GM18867 (cell line): ENCODE measurements around the gene NCDN.

ENCODE experiments used
- ATAC-seq: cut with Tn5 transposase; IDR thresholded peaks from one replicate; pipeline ENCODE4 v1.9.1; 2021; ENCODE audit warnings: mild to moderate bottlenecking, moderate library complexity; ENCODE audit not compliant: unreplicated experiment

NCDN gene

GRCh38 chr1:35554266-35555211, 3.1 kb upstream of the NCDN start:
- ATAC-seq: no peak

GRCh38 chr1:35555212-35555584, 2.4 kb upstream of the NCDN start:
- ATAC-seq: no peak

GRCh38 chr1:35555601-35556477, 1.8 kb upstream of the NCDN start:
- no peak for ATAC-seq

- ATAC-seq: peak; percentile 34
Measured at GRCh38 chr1:35556484-35557117, 998 bp upstream of the NCDN start.

DNA sequence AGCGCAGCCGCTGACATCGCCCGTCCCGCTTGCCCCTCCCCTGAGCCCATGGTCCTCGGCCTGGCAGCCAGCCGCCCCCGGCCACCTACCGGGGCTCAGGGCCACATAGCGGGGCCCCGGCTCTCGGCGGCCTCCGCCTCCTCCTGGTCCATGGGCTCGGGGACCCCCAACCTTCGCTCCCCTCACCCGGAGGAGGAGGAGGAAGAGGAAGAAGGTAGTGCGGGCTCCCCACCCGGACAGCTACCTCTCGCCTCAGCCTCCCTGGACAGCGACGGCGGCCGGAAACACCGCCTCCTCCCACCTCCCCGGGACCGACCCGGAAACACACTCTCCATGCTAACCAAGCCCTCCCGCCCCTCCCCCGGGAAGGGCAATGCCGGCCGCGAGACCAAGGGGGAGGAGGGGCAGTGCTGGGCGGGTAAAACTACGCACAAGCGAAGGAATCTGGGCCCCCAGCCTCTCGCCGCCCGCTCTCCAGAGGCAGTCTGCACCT, 435 bp upstream of the NCDN start, which contains the start of gene KIAA0319L:
TSS of gene KIAA0319L (minus strand) at position 286 of the 493 bp plus-strand sequence. CDS start 2,912 bp downstream, outside the sequence.
- ATAC-seq: peak; percentile 71

GRCh38 chr1:35558374-35559316, 1.0 kb downstream of the NCDN start:
- ATAC-seq: no peak

DNA sequence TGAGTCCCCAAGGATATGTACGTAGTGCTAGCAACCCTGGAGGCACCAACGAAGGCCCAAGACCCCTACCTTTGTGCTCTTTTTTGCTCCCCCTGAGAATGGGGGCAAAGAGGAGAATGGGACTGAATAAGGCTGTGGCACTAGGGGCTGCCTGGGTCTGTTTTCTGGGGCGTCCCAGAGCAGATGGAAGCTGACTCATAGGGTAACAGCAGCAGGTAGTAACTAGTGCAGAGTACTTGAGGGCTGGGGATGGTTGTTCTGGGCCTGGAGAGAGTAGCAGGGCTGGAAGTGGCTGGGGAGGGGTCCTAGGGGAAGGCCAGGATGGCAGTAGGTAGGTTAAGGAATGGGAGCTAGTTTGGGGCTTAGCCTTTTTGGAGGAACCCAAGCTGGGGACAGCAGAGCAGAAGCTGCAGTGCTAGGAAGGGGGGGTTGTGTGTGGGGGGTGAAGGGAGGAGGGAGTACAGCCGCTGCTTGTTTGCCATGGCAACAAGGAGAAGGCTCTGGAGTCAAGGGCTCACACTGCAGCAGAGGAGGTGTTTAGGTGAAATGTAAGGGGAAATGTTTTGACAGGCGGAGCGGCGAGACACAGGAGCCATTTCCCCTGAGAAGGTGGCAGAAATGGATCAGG, 1.8 kb downstream of the NCDN start:
- ATAC-seq: no peak

DNA sequence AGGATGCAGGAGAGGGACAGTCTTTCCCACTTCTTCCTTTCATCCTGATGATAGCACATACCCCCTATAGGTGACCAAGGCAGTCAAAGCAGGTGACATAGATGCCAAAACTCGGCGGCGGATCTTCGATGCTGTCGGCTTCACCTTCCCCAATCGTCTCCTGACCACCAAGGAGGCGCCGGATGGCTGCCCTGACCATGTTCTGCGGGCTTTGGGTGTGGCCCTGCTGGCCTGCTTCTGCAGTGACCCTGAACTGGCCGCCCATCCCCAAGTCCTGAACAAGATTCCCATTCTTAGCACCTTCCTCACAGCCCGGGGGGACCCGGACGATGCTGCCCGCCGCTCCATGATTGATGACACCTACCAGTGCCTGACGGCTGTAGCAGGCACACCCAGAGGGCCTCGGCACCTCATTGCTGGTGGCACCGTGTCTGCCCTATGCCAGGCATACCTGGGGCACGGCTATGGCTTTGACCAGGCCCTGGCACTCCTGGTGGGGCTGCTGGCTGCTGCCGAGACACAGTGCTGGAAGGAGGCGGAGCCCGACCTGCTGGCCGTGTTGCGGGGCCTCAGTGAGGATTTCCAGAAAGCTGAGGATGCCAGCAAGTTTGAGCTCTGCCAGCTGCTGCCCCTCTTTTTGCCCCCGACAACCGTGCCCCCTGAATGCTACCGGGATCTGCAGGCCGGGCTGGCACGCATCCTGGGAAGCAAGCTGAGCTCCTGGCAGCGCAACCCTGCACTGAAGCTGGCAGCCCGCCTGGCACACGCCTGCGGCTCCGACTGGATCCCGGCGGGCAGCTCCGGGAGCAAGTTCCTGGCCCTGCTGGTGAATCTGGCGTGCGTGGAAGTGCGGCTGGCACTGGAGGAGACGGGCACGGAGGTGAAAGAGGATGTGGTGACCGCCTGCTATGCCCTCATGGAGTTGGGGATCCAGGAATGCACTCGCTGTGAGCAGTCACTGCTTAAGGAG, 2.9 kb downstream of the NCDN start:
- ATAC-seq: no peak

GRCh38 chr1:35561297-35561971, 3.8 kb downstream of the NCDN start:
- no peak for ATAC-seq

DNA sequence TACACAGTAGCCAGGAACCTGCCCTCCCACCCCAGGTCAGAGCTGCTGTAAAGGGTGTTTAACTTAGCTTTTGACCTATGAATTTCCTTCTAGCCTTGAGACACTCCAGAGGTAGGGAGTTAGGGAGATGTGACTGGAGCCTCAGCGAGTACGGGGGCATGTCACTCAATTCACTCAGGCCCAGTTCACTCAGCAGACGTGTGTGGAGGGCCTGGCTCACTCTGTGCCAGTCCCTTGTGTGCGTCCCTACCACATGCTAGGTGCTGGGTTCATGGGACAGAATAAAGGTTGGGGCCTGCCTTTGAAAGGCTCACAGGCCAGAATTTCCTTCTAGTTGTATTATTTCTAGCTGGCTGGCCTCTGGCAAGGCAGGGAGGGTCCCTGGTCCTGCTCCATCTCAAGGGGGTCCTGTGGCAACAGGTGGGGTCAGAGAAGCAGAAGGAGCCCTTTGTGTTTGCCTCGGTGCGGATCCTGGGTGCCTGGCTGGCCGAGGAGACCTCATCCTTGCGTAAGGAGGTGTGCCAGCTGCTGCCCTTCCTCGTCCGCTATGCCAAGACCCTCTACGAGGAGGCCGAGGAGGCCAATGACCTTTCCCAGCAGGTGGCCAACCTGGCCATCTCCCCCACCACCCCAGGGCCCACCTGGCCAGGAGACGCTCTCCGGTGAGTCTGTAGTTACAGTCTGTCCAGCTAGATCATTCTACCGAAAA, 4.5 kb downstream of the NCDN start:
- ATAC-seq: no peak

- ATAC-seq: no peak
Measured at GRCh38 chr1:35563166-35563565, 5.6 kb downstream of the NCDN start.

DNA sequence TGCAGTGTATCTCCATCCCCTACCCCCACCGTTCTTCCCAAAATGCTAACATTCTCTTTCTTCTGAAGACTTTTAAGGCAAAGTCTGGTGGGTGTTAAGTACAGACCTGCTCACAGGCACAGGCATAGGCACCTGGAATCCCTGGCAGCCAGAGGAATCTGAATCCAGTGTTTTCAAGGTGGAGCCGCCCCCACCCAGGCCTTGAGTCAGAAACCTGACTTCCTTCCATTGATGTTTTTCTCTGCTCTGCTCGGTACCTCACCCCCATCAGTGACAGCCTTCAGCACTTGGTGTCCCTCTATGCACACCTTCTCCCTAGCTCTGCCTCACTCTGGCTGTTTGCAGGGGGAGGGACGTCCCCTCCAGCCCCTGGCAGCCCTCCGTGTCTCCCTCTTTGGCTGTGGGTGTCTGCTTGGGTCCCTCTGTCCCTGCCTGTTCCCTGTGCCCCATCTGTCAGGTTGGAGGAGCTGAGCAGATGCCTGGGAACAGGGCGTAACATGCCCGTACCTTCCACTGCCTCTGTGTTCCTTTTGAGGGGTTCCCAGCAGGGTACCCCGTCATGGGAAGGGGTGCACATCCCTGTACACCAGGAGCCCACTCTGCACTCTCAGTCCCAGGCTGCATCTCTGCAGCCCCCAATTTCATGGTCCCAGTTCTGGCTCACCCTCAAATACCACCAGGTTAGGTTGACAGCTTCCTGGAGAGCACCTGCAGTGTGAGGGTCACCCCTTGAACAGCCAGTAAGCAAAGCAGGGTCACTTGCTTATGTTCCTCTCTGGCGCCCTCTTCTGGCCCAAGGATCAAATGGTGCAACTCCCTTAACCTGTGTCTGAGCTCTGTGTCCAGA, 6.7 kb downstream of the NCDN start:
- peak; percentile 38 for ATAC-seq

DNA sequence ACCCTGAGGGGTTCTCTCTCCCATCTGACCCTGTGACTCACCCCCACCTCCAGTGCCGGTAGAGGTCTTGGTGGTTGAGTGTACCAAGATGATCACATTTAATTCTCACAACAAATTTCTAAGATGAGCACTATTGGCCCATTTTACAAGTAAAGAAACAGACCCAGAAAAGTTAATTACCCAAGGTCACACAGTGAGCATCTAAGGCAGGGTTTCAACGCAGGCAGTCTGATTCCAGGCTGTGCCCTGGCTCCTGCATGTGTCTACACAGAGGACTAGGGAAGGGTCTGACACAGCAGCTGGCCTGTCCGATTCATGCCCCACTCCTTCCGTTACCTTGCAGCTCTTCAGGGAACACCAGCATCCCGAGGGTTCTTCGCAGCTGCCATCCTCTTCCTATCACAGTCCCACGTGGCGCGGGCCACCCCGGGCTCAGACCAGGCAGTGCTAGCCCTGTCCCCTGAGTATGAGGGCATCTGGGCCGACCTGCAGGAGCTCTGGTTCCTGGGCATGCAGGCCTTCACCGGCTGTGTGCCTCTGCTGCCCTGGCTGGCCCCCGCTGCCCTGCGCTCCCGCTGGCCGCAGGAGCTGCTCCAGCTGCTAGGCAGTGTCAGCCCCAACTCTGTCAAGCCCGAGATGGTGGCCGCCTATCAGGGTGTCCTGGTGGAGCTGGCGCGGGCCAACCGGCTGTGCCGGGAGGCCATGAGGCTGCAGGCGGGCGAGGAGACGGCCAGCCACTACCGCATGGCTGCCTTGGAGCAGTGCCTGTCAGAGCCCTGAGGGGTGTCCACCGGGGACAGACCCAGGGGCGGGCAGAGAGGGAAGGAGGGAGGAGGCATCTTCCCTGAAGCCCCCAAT, 7.5 kb downstream of the NCDN start:
- no peak for ATAC-seq

DNA sequence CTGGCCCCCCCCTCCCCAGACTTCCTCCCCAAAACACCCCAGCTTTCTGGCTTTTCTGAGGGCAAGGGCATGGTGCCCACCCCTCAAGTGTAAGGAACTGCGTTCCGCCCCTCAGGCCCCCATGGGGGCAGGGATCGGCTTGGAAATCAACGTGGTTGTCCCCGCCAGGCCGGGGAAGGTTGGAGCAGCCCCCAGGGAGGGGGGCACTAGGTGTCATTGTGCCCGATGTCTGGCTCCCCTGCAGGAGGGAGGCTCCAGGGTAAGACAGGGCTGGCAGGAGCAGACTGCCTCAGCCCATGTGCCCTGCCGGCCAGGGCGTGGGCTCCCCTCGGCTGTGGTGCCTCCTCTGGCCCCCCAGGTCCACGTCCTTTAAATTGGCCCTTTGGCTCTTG, 8.1 kb downstream of the NCDN start:
- ATAC-seq: no peak

- no peak for ATAC-seq
Measured at GRCh38 chr1:35567947-35568558, 10.5 kb downstream of the NCDN start.
